Right lobe of liver (tissue), 4 donors: ENCODE measurements around the gene MRPL11.

Experiments used
- POLR2A ChIP-seq: fragments of 450-650 bp; IDR thresholded peaks from one replicate; pipeline ENCODE4 v1.6.1; 2017; ENCODE audit warnings: antibody characterized with exemption, mild to moderate bottlenecking
- TF ChIP-seq, protein P1 (sequence below), 4 donors: fragments of 200-600 bp in 3 of 4; fragments of 450-650 bp in 1 of 4; IDR thresholded peaks; one replicate each; pipeline versions ENCODE4 v1.5.1 to v1.8.0; 2016 to 2022; ENCODE audit warnings: antibody characterized with exemption in 4 of 4, mild to moderate bottlenecking in 2 of 4
- donor health status: DM: no; HTN: no; CAD: no.
- donor health status: DM: no; HTN: no; CAD: no.
- donor health status: DM: no; HTN: yes; CAD: no.

DNA sequence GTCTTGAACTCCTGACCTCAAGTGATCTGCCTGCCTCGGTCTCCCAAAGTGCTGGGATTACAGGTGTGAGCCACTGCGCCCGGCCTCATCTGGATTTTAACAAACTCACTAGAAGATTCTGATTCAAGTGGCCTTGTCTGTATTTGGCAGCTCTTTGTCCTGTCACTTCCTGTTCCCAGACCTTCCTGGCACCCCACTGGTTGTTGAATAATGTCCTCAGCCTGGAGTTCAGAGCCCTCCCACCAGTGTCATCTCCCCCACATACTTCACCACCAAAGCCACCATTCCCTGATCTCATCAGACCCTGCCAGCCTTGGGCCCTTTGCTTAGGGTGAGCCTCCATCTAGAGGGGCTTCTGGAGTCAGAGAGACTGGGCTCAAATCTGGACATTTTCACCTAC is 31.4 kb upstream of the MRPL11 start:
- TF ChIP-seq, protein P1, sequence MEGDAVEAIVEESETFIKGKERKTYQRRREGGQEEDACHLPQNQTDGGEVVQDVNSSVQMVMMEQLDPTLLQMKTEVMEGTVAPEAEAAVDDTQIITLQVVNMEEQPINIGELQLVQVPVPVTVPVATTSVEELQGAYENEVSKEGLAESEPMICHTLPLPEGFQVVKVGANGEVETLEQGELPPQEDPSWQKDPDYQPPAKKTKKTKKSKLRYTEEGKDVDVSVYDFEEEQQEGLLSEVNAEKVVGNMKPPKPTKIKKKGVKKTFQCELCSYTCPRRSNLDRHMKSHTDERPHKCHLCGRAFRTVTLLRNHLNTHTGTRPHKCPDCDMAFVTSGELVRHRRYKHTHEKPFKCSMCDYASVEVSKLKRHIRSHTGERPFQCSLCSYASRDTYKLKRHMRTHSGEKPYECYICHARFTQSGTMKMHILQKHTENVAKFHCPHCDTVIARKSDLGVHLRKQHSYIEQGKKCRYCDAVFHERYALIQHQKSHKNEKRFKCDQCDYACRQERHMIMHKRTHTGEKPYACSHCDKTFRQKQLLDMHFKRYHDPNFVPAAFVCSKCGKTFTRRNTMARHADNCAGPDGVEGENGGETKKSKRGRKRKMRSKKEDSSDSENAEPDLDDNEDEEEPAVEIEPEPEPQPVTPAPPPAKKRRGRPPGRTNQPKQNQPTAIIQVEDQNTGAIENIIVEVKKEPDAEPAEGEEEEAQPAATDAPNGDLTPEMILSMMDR (IDR thresholded peaks at IDR 0.05), result no peak
- no peak for TF ChIP-seq POLR2A
